Neural progenitor cell (in vitro differentiated cells): ENCODE measurements around the gene NUDC.

Experiments
- CTCF ChIP-seq: fragments of 200-600 bp; sonication (generic); IDR thresholded peaks from 2 replicates; pipeline ENCODE4 v1.5.1; 2017; ENCODE audit warnings: antibody characterized with exemption, mild to moderate bottlenecking
- EZH2 ChIP-seq: fragments of 200-600 bp; sonication (generic); IDR thresholded peaks from 2 replicates; pipeline ENCODE4 v1.6.1; 2017; ENCODE audit warnings: antibody characterized with exemption, mild to moderate bottlenecking, moderate library complexity
- EZH2phosphoT487 ChIP-seq: fragments of 200-600 bp; sonication (generic); IDR thresholded peaks from 2 replicates; pipeline ENCODE4 v1.6.1; 2017; ENCODE audit warnings: antibody characterized with exemption

GRCh38 chr1:26976621-26977510, 55.3 kb downstream of the NUDC start:
- no peak for TF ChIP-seq CTCF
- no peak for TF ChIP-seq EZH2
- no peak for TF ChIP-seq EZH2phosphoT487
